NCI-H748 (cell line): Measurements from ENCODE around the gene NUTM2G.
"Not testable (repeated sequence)": the region's sequence is repeated elsewhere in the genome, so short reads cannot be mapped to it uniquely, and the experiment has no call there.

Source experiments
- DNase-seq: peaks from one replicate; lab custom pipeline; 2025; ENCODE audit not compliant: unreplicated experiment; lab: John Stamatoyannopoulos, UW

Gene NUTM2G

GRCh38 chr9:96942181-96942580 is 13.5 kb downstream of the NUTM2G start:
- DNase-seq: not testable (repeated sequence)

DNA sequence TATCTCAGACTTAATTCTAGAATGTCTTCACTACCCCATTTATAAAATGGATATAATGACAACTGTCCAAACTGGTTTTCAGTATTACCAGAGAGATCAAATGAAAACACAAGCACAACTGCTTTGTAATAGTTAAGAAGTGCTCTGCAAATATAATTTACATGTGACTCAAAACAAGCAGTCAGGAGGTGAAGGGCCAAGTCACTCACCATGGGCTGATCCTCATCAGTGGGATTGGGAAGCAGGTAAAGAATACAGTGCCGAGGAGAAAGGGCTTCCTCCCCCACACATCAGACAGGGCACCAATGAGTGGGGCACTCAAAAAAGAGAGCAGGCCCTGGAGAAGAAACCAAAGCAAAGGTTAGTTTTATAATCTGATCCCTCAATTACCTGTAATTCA is 20.7 kb downstream of the NUTM2G start:
- not testable (repeated sequence) for DNase-seq

DNA sequence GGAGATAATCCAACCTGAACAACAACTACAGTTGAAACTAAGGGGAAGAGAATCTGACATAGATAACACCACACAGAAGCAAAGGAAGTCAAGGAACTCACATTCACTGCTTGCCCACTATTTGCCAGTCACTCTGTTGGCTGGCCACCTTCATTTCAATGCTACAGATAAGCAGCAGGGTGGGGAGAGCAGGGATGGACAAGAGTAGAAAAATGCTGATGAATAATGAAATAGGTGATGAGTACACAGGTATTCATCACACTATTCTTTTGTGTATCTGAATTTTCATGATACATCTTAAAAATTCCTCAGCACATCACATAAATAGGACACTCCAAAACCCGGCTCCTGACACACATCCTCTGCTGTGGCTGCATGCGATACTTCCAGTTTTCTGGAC is 21.9 kb downstream of the NUTM2G start:
- not testable (repeated sequence) for DNase-seq

DNA sequence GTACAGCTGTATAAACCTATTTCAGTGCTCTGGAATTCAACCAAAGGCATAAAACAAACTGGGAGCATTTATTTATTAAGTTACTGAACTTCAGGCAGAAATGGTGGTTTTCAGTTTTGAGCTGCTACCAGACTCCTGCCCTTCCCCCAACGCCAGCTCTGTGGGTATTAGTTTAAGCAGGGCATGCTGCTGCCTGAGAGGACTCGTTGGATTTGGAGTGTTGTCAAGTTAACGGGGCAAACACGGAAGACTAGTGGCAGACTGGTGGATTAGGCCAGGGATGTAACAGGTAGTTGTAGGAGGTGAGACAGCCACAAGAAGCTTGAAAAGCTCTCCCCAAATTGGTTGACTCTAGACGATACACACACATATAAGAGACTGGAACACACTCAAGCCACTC is 38.9 kb downstream of the NUTM2G start:
- not testable (repeated sequence) for DNase-seq

- DNase-seq: not testable (repeated sequence)
These were observed 43.9 kb downstream of the NUTM2G start for GRCh38 chr9:96972552-96972951.

GRCh38 chr9:96974037-96974436 is 45.4 kb downstream of the NUTM2G start:
- DNase-seq: not testable (repeated sequence)

DNA sequence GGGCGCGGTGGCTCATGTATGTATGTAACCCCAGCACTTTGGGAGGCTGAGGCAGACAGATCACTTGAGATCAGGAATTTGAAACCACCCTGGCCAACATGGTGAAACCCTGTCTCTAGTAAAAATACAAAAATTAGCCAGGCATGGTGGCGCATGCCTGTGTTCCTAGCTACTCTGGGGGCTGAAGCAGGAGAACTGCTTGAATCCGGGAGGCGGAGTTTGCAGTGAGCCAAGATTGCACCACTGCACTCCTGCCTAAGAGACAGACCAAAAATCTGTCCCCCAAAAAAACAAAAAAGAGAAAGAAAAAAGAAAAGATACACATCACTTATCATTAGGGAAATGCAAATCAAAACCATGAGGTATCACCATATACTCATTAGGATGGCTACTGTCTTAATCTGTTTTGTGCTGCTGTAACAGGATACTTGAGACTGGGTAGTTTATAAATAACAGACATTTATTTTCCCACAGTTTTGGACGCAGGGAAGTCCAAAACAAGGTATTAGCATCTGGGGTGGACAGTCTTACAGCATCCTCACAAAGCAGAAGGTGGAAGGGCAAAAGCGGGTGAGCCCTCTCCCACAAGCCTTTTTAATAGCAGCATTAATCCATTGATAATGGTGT is 55.0 kb downstream of the NUTM2G start:
- DNase-seq: not testable (repeated sequence)

GRCh38 chr9:96984139-96984538 is 55.5 kb downstream of the NUTM2G start:
- DNase-seq: not testable (repeated sequence)

DNA sequence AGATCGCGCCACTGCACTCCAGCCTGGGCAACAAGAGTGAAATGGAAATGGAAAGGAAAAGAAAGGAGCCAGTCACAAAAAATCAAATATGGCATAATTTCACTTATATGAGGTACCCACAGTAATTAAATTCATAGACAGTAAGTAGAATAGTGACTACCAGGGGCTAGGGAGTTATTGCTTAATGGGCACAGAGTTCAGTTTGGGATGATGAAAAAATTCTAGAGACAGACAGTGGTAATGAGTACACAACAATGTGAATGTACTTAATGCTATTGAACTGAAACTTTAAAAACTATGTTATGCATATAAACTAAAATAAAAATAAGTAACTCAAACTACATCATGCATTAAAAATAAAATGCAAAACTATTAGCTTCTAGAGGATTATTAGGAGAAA is 56.2 kb downstream of the NUTM2G start:
- DNase-seq: not testable (repeated sequence)
